Parathyroid adenoma (tissue), 2 donors: ENCODE measurements around the gene OSTM1.

Source experiments
- H2AFZ ChIP-seq: fragments of 300-600 bp; sonication (generic); one replicate; pipeline ENCODE4 v1.7.0; 2017; ENCODE audit warnings: antibody characterized with exemption, mild to moderate bottlenecking
- H3K27ac ChIP-seq: fragments of 300-600 bp; sonication (generic); one replicate; pipeline ENCODE4 v1.7.0; 2017
- H3K27me3 ChIP-seq: fragments of 300-600 bp; sonication (generic); one replicate; pipeline ENCODE4 v1.7.0; 2017; ENCODE audit warnings: low read length; ENCODE audit not compliant: control insufficient read depth, insufficient read depth
- H3K36me3 ChIP-seq: fragments of 300-600 bp; sonication (generic); one replicate; pipeline ENCODE4 v1.7.0; 2017; ENCODE audit warnings: low read length; ENCODE audit not compliant: control insufficient read depth, insufficient read depth
- H3K4me1 ChIP-seq: fragments of 300-600 bp; sonication (generic); one replicate; pipeline ENCODE4 v1.7.0; 2017; ENCODE audit warnings: control low read depth
- H3K4me2 ChIP-seq: fragments of 300-600 bp; sonication (generic); one replicate; pipeline ENCODE4 v1.7.0; 2017; ENCODE audit warnings: low read length
- H3K4me3 ChIP-seq: fragments of 300-600 bp; sonication (generic); one replicate; pipeline ENCODE4 v1.7.0; 2017; ENCODE audit warnings: low read depth, low read length
- H3K79me2 ChIP-seq: fragments of 300-600 bp; sonication (generic); one replicate; pipeline ENCODE4 v1.7.0; 2017; ENCODE audit warnings: control low read depth
- H3K9ac ChIP-seq: fragments of 300-600 bp; sonication (generic); one replicate; pipeline ENCODE4 v1.7.0; 2017; ENCODE audit warnings: mild to moderate bottlenecking
- H3K9me3 ChIP-seq: fragments of 300-600 bp; sonication (generic); one replicate; pipeline ENCODE4 v1.7.0; 2017; ENCODE audit warnings: low read length; ENCODE audit not compliant: control insufficient read depth
- TF ChIP-seq, protein P1 (sequence below): fragments of 300-600 bp; sonication (generic); IDR thresholded peaks from one replicate; pipeline ENCODE4 v1.7.0; 2017; ENCODE audit warnings: antibody characterized with exemption, mild to moderate bottlenecking
- donor health status: primary hyperparathyroidism.

Gene OSTM1

DNA sequence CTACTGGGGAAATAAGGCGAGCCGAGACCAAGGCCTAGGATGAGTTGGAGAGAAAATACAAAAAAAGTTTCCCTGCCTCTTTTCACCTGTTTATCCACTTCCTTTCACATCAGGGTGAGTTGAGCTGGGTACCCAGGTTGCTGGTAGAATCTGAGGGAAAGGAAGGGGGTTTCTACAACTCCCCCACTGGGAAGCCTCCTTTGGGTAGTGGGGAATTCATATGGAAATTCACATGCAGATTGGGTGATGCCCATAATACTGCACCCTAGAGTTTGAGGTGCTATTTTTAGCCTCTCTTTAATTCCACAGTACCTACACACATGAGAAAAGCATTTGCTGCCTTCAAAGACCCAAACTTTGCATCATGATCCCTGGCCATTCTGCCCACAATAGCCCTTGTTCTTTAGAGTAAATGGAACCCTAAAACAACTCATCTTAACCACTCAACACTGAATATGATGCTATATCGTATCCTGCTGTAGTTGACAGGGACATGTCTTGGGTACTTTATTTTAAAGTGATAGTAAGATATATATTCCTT, 2.7 kb downstream of the OSTM1 start:
- H3K9me3 ChIP-seq = no peaks in the 10 kb centered on the region
- TF ChIP-seq, protein P1, sequence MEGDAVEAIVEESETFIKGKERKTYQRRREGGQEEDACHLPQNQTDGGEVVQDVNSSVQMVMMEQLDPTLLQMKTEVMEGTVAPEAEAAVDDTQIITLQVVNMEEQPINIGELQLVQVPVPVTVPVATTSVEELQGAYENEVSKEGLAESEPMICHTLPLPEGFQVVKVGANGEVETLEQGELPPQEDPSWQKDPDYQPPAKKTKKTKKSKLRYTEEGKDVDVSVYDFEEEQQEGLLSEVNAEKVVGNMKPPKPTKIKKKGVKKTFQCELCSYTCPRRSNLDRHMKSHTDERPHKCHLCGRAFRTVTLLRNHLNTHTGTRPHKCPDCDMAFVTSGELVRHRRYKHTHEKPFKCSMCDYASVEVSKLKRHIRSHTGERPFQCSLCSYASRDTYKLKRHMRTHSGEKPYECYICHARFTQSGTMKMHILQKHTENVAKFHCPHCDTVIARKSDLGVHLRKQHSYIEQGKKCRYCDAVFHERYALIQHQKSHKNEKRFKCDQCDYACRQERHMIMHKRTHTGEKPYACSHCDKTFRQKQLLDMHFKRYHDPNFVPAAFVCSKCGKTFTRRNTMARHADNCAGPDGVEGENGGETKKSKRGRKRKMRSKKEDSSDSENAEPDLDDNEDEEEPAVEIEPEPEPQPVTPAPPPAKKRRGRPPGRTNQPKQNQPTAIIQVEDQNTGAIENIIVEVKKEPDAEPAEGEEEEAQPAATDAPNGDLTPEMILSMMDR = no peak
- H3K27me3 ChIP-seq = no peaks in the 10 kb centered on the region
- H3K9ac ChIP-seq = no peak overlapping the region
- no peaks in the 10 kb centered on the region for H3K79me2 ChIP-seq
- no peak overlapping the region for H3K27ac ChIP-seq
- H3K4me3 ChIP-seq = no peak overlapping the region
- no peaks in the 10 kb centered on the region for H3K4me1 ChIP-seq
- no peak overlapping the region for H2AFZ ChIP-seq
- H3K4me2 ChIP-seq = no peak overlapping the region
- H3K36me3 ChIP-seq = no peaks in the 10 kb centered on the region

DNA sequence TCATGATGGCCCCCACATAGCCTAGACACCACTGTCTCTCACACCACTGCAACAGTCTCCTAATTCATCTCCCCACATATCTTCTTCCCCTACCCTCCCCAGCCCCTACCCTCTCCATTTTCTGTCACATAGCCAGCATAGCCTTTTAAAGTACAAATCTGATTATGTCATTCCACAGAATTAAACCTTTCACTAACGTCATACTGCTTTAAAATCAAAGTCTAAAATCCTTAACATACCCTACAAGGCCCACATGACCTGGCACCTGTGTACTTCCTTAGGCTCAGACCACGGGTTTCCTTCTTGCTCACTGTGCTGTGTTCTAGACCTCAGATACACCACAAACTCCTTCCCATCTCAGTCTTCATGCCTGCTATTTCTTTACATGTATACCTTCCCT, 5.9 kb downstream of the OSTM1 start:
- no peak overlapping the region for H2AFZ ChIP-seq
- H3K27ac ChIP-seq = no peak overlapping the region
- H3K4me1 ChIP-seq = no peaks in the 10 kb centered on the region
- H3K27me3 ChIP-seq = no peaks in the 10 kb centered on the region
- H3K9me3 ChIP-seq = no peaks in the 10 kb centered on the region
- no peaks in the 10 kb centered on the region for H3K36me3 ChIP-seq
- H3K4me2 ChIP-seq = no peak overlapping the region
- no peaks in the 10 kb centered on the region for H3K79me2 ChIP-seq
- no peak overlapping the region for H3K4me3 ChIP-seq
- TF ChIP-seq, protein P1 = no peak
- H3K9ac ChIP-seq = no peak overlapping the region

DNA sequence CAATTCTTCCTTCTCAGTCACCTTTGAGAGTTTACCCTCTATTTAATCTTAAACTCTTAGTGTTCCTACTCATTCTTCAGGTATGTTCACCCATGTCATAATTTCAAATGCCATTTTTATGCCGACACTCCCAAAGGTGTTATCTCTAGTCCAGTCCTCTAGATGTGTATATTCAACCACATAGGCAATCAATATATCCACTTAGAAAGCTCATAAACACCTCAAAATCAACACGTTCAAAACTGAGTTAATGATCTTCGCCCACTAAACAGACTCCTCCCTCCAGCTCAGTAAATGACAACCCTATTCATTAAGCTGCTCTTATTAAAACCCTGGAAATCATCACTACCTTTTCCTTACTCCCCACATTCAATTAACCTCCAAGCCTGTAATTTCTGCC, 6.4 kb downstream of the OSTM1 start:
- TF ChIP-seq, protein P1 = no peak
- H3K9me3 ChIP-seq = no peaks in the 10 kb centered on the region

DNA sequence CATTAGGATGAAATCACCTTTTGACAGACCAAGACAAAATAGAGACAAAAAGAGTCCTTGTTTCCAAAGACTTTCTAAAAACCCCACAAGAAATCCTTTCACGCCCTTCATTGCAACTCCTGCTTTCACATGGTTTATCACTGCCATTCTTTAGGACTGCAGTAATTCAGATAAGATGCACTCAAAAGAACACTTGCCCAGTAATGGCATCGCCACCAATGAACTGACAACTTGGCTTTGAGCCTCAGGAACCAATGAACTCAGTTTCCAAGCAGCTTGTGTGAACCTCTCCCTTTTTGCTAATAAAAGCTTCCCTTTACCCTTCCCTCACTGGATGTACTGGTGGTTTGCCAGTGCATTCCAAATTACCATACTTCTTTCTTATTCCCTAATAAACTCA, 21.8 kb downstream of the OSTM1 start:
- Histone ChIP-seq H3K9ac (no peak overlapping the region), H3K79me2 (no peaks in the 10 kb centered on the region), H3K36me3 (no peaks in the 10 kb centered on the region), H3K27ac (no peak overlapping the region), H3K4me1 (peaks cover 4% of the 10 kb centered on the region), H3K4me3 (no peak overlapping the region), H3K4me2 (no peak overlapping the region), H2AFZ (no peak overlapping the region), H3K27me3 (no peaks in the 10 kb centered on the region), H3K9me3 (no peaks in the 10 kb centered on the region)
- TF ChIP-seq, protein P1 = no peak

More for the DNA sequence above, 6.4 kb downstream of the OSTM1 start:
- Histone ChIP-seq H3K4me1 (no peaks in the 10 kb centered on the region), H3K4me3 (no peak overlapping the region), H3K79me2 (no peaks in the 10 kb centered on the region), H3K27ac (no peak overlapping the region), H2AFZ (no peak overlapping the region), H3K36me3 (no peaks in the 10 kb centered on the region), H3K4me2 (no peak overlapping the region), H3K27me3 (no peaks in the 10 kb centered on the region), H3K9ac (no peak overlapping the region)

DNA sequence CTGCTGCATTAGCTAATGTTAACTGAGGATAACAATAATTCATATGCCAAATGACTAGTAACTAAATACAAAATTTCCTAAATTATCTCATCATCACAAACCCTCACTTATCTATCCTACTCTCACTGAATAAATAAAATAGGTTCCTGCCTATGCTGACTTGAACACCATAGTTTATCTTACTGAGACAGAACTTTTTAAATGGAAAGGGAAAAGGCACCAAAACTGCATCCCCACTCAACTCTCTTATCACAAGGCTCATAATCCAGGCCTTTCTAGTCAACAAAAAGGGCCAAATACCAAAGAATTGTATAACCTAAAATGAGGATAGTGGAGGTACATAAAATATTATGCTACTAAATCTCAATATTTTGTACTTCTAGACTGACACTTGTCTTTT, 23.1 kb downstream of the OSTM1 start:
- Histone ChIP-seq H3K36me3 (no peaks in the 10 kb centered on the region), H3K27me3 (no peaks in the 10 kb centered on the region), H3K4me3 (no peak overlapping the region)

More for the DNA sequence above, 23.1 kb downstream of the OSTM1 start:
- H2AFZ ChIP-seq = no peak overlapping the region
- H3K4me2 ChIP-seq = no peak overlapping the region
- H3K27ac ChIP-seq = no peak overlapping the region
- H3K79me2 ChIP-seq = no peaks in the 10 kb centered on the region
- peaks cover 4% of the 10 kb centered on the region for H3K4me1 ChIP-seq
- H3K9ac ChIP-seq = no peak overlapping the region
- TF ChIP-seq, protein P1 = no peak
- H3K9me3 ChIP-seq = no peaks in the 10 kb centered on the region
